Measurements from ENCODE around the gene SGIP1. TPM values are rescaled to one million over a fixed set of nuclear protein-coding genes. Genes with fewer than 3 reads are reported as not detected.

Gene SGIP1
- total and polyA plus RNA-seq, 2 of the 8 experiments (the other 6 are each of a cell fraction or from before 2014, with no cell fraction given), result 1.4 to 2.1 TPM

- H3K56ac ChIP-seq (replicated peaks; ENCODE audit: insufficient read length, low read depth, low read length), result no peak overlapping the region
- 91% methylated on average over 1 of the region's 1 CpG; no CpG with 5 or more reads in 1 of the 2 experiments for WGBS, 2 experiments (ENCODE audit: extremely low coverage in 1 of 2, insufficient coverage in 1 of 2, insufficient read length in 1 of 2, insufficient replicate concordance in 2 of 2, low coverage in 1 of 2, low lambda C conversion rate in 2 of 2, missing lambda C conversion rate in 1 of 2)
Measured at GRCh38 chr1:66537718-66538117, 3.8 kb downstream of the SGIP1 start.

More at GRCh38 chr1:66537718-66538117, 3.8 kb downstream of the SGIP1 start:
- Histone ChIP-seq H4K20me1 (replicated peaks in 1 of 2; ENCODE audit: control insufficient read depth in 1 of 2, insufficient read depth in 2 of 2, low read length in 2 of 2) (no peaks in the 10 kb centered on the region), H2BK15ac (ENCODE audit: low read length) (no peak overlapping the region), H4K91ac (replicated peaks; ENCODE audit: insufficient read length, low read length) (no peak overlapping the region), H2AFZ (ENCODE audit: low read length) (no peak overlapping the region), H4K8ac (ENCODE audit: extremely low read depth, insufficient read depth, low read length) (no peak overlapping the region), H2AK5ac (ENCODE audit: low read depth, low read length) (no peak overlapping the region), H3K18ac (ENCODE audit: extremely low read depth, low read length) (no peak overlapping the region), H3K4me2 (ENCODE audit: insufficient read depth in 1 of 2, low read depth in 2 of 2, low read length in 2 of 2) (no peak overlapping the region), H3K14ac (ENCODE audit: insufficient read length) (no peak overlapping the region), H2BK5ac (ENCODE audit: low read depth, low read length) (no peak overlapping the region), H3K79me1 (ENCODE audit: low read depth, low read length) (no peaks in the 10 kb centered on the region; the same call in 1 of the 2 replicates), H3K23ac (ENCODE audit: insufficient read length) (no peak overlapping the region), H3K4me3 (ENCODE audit: extremely low read depth in 1 of 4, insufficient read depth in 2 of 4, low read depth in 3 of 4, low read length in 4 of 4) (no peak overlapping the region), H3K9me3 (ENCODE audit: insufficient read depth in 2 of 2, low read depth in 1 of 2, low read length in 1 of 2) (no peaks in the 10 kb centered on the region), H3K27ac (ENCODE audit: low read depth, low read length) (no peak overlapping the region), H3K27me3 (replicated peaks in 1 of 4; ENCODE audit: control insufficient read depth in 3 of 4, extremely low read depth in 1 of 4, insufficient read depth in 3 of 4, low read length in 3 of 4) (peaks cover 0 to 11% (median 4%) of the 10 kb centered on the region in 4 experiments; a peak in 5 of 7 replicates), H3K23me2 (ENCODE audit: low read depth, low read length) (peaks cover 7% of the 10 kb centered on the region), H3K79me2 (ENCODE audit: control insufficient read depth in 1 of 2, insufficient read depth in 2 of 2, low read length in 2 of 2) (no peaks in the 10 kb centered on the region), H2BK12ac (ENCODE audit: low read depth, low read length) (no peak overlapping the region), H3K4ac (replicated peaks; ENCODE audit: insufficient read length, low read depth, low read length) (no peak overlapping the region), H3K9ac (replicated peaks in 1 of 4; ENCODE audit: extremely low read depth in 1 of 4, low read depth in 3 of 4, low read length in 3 of 4) (no peak overlapping the region), H4K5ac (ENCODE audit: insufficient read length, low read depth, low read length) (no peak overlapping the region), H2BK20ac (ENCODE audit: low read length) (no peak overlapping the region), H3K4me1 (replicated peaks in 1 of 4; ENCODE audit: control insufficient read depth in 3 of 4, insufficient read depth in 4 of 4, low read length in 3 of 4) (peaks cover 0 to 7% (median 3%) of the 10 kb centered on the region in 4 experiments; a peak in 4 of 7 replicates), H2BK120ac (replicated peaks; ENCODE audit: low read depth, low read length) (no peak overlapping the region), H3K36me3 (ENCODE audit: control insufficient read depth in 2 of 4, insufficient read depth in 4 of 4, low read length in 3 of 4) (no peaks in the 10 kb centered on the region)
- DNase-seq (ENCODE audit: low read depth in 1 of 2, low spot score in 2 of 2) (no peak), FAIRE-seq (no peak)
- ChIA-PET POLR2A (ENCODE audit: partially characterized antibody) (no interaction called here), CTCF (ENCODE audit: partially characterized antibody) (interaction anchor here (1.0 kb wide), 1 partner anchor 34 kb away, joined by 3 read pairs; no protein-coding TSS in a partner anchor)
- TF ChIP-seq CBX5 (IDR thresholded peaks at IDR 0.05; ENCODE audit: low read depth, low read length) (no peak), YY1 (IDR thresholded peaks at IDR 0.05; ENCODE audit: low read depth, low read length) (no peak), RFX5 (IDR thresholded peaks at IDR 0.05; ENCODE audit: borderline replicate concordance, low read depth, low read length) (no peak), BRCA1 (IDR thresholded peaks at IDR 0.05; ENCODE audit: low read depth, low read length) (no peak), GTF2F1 (IDR thresholded peaks at IDR 0.05; ENCODE audit: borderline replicate concordance, low read depth, low read length) (no peak), TBP (IDR thresholded peaks at IDR 0.05; ENCODE audit: low read depth, low read length) (no peak), CREB1 (IDR thresholded peaks at IDR 0.05) (no peak), RNF2 (IDR thresholded peaks at IDR 0.05; ENCODE audit: borderline replicate concordance, low read depth, low read length, missing control alignments, poor library complexity, severe bottlenecking) (no peak), MAFK (IDR thresholded peaks at IDR 0.05; ENCODE audit: low read depth, low read length) (no peak), TEAD4 (IDR thresholded peaks at IDR 0.05; ENCODE audit: low read depth, low read length) (no peak)
